HG03159 (cell line): ENCODE measurements around the gene ORM1.

Experiments
- ATAC-seq: cut with Tn5 transposase; IDR thresholded peaks from one replicate; pipeline ENCODE4 v1.9.1; 2021; ENCODE audit warnings: mild to moderate bottlenecking, moderate library complexity; ENCODE audit not compliant: unreplicated experiment

The ORM1 gene

GRCh38 chr9:114361542-114361941 lies 38.6 kb downstream of the ORM1 start:
- no peak for ATAC-seq

GRCh38 chr9:114362394-114362793 lies 39.5 kb downstream of the ORM1 start:
- ATAC-seq: no peak

DNA sequence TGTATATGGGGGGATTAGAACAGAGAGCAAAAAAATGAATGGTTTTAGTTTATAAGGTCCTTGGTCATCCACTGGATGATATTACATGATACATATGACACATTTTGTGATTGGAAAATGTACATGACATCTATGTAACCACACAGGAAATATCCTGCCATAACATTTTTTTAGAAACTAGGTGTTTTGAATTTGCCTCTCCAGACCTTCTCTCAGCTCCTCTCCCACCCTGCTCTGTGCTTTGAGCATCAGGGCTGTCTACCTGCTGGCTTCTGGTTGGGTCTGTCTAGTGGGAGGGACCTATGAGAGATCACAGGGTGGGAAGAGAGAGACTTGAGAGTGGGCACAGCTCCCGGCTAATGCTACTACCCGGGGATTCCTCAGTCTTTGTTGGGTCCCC lies 40.5 kb downstream of the ORM1 start:
- no peak for ATAC-seq

DNA sequence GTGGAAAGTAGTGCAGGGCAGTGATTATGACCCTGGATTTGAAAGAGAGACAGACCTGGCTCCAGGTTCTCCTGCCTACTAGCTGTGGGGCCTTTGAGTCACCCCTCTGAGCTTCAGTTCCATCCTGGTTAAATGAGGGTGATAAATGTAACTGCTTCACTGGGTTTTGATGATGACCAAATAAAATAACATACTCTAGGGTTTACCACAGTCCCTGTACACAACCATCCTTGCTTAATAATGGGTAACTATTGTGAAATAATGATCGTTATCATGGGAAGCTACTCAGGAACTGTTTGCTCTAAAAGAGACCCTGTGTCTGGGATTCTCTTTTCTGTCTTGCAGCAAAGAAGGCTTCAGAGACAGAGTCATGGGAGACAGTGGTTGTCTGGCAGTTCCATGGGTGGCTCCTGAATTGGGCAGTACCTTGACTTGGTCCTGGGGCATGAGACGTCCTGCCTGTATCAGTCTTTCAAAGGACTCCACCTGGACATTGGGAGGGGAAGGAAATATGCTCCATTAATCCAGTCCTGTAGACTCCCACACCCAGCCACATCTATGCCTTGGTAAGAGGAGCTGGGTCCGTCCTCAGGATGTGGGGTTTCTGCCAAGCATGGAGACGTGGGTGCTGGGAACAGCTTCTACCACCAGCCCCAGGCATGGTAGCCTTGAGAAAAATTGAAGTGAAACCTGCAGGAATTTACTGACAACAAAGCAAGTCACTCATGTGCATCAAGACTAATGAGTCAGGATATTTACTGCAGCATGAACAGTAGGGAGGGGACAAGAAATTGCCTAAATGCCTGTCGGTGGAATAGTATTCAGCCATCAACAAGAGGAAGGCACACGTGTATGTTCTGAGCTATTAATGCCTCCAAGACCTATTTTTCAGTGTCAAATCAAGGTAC lies 41.5 kb downstream of the ORM1 start:
- ATAC-seq: no peak

GRCh38 chr9:114365194-114365593 lies 42.3 kb downstream of the ORM1 start:
- no peak for ATAC-seq

DNA sequence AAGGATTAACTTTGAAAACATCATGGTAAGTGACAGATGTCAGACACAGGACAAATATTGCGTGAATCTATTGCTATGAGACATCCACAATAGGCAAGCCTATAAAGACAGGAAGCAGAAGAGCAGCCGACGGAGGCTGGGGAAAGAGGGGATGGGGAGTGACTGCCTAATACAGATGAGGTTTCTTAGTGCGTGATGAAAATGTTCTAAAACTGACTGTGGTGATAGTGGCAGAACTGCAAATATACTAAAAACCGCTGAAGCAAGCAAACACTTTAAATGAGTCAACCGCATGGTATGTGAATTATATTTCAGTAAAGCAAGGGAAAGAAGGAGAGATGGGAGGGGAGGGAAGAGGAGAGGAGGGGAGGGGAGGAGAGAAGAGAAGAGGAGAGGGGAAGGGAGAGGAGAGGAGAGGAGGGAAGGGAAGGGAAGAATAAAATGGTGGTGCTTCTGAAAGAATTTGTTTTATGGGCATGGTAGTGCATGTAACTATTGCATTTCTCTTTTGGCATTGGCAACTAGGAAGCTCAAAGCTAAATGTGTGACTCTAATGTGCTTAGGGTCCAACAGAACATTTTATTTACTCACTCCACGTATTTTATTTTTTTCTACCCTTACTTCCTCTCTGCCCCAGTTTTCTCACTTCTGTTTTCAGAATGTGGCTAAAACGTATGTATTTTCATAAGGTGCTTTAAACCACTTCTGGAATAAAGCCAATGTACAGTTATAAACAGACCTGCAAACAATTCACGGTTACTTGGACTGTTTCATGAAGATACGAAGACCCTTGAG lies 43.6 kb downstream of the ORM1 start:
- ATAC-seq: peak; percentile 66

GRCh38 chr9:114367366-114367765 lies 44.5 kb downstream of the ORM1 start:
- no peak for ATAC-seq

- ATAC-seq: no peak
Measured at GRCh38 chr9:114367772-114368569, 45.1 kb downstream of the ORM1 start.

- no peak for ATAC-seq
Measured at GRCh38 chr9:114369216-114370130, 46.6 kb downstream of the ORM1 start.

- ATAC-seq: no peak
Measured at GRCh38 chr9:114370251-114370967, 47.5 kb downstream of the ORM1 start.

GRCh38 chr9:114370968-114371320 lies 48.0 kb downstream of the ORM1 start:
- ATAC-seq: no peak

GRCh38 chr9:114371343-114371944 lies 48.5 kb downstream of the ORM1 start:
- ATAC-seq: no peak

DNA sequence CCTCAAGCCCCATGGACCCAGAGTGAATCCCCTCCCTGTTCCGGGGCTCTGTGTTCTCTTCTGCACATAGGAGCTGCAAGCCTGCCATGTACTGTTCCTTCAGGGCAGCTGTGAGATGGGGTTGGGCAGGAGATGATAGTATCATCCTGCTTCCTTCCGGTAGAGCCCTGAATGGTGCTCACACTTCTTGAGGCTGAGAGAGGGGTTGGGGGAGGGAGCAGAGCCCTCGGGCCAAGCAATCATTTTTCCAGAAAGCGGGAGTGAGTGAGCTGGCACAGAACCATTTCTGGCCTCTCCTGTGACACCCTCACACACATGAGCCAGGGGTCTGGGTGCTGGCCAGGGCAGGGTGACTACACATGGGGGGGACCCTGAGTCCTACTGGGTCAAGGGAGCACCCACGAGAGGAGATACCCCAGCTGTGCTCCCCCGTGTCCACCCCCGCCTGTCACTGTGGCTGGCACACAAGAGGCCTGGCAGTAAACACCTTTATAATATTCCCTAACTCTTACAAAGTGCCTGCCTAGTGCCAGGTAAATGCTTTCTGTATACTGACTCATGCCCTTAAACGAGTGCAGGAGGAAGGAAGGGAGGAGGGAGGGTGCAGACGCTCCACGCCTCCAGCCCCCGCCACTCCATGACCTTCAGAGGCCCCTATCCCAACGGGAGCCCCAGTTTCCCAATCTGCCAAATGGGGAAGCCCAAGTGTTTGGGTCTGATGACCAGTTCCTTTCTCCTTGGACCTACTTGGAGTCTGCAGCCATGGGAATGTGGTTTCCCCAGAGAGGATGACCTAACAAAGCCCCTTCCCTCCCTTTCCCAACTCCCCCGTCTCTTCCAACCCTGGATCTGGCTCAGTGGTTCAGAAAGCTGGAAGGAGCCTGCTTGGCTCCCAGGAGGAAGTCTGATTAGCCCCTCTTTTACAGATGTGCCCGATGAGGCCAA lies 49.3 kb downstream of the ORM1 start:
- ATAC-seq: peak; percentile 26

DNA sequence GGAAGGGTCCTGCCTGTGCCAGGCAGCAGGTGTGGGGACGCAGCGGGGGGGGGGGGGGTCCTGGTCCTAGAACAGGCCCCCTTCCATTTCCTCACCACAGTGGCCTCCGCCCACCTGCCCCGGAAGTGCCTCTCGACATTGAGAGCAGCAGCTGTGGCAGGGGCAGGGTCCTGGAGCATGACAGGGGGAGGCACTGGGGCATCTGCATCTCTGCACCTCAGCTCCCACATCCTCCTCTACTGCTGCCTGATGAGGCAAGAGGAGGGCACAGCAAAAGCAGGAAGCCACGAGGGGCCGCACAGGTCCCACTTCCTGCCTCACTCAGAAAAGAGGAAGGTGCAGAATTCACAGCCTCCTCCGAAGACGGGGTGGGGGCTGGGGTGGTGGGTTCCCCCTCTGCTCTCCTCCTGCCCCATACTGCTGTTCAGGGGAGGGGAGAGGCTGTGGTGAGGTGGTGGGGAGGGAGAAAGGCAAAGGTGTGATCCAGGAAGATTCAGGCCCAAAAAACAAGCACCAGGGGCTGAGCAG lies 50.1 kb downstream of the ORM1 start:
- peak; percentile 95 for ATAC-seq

DNA sequence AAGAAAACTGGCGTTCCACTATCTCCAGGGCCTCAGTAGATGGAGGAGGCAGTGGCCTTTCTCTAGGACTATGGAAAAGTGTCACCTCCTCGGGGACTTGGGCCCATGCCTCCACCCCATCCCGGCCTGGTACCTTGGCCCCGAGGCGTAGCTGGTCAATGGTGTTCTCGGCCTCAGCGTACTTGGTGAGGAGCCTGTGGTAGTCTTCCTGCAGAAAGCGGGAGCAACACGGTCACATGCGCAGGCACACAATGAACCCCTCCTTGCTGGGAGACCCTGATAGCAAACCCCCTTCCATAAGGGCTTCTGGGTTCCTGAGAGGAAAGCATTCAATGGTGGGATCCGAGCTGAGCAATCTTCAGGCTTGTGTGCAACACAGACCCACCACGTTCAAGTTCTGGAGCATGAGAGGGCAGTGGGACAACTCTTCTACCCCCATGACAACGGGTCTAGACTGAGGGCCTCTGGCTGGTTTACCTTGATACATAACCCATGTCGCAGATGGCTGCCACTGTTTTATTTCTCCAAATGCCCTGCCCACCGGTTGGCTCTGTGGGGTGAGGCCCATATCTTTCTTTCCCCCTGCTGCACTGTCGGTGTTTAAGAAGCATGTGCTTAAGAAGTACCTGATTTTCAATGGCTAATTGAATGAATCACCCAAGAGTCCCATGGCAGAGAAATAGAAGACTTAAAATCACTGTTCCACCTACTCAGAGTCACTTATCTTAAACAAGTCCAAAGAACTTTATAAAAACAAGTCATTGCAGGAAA lies 51.2 kb downstream of the ORM1 start:
- ATAC-seq: no peak

DNA sequence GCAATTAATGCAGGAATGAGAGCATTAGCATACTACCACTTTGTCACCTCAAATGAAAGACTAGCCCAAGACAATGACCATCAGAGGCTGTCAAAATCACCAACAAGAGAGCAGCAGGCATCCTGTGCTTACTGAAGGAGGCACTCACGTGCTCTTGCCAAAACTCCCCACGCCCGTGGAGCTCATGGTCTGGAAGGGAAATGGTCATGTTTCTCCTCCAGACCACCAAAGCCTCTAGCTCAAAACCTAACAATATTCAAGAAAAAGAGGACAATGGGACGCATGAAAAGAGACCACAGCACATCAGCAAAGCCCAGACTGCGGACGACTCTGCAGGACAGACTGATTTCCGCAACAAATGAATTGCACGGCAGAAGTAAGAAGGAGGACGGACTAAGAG lies 52.0 kb downstream of the ORM1 start:
- no peak for ATAC-seq
